ENCODE measurements around the gene KAZN. TPM values are rescaled to one million over a fixed set of nuclear protein-coding genes. Genes with fewer than 3 reads are reported as not detected.

KAZN gene
- total RNA-seq, 6 experiments from 2014 or later = 13.1 to 22.3 (median 20.7) TPM

DNA sequence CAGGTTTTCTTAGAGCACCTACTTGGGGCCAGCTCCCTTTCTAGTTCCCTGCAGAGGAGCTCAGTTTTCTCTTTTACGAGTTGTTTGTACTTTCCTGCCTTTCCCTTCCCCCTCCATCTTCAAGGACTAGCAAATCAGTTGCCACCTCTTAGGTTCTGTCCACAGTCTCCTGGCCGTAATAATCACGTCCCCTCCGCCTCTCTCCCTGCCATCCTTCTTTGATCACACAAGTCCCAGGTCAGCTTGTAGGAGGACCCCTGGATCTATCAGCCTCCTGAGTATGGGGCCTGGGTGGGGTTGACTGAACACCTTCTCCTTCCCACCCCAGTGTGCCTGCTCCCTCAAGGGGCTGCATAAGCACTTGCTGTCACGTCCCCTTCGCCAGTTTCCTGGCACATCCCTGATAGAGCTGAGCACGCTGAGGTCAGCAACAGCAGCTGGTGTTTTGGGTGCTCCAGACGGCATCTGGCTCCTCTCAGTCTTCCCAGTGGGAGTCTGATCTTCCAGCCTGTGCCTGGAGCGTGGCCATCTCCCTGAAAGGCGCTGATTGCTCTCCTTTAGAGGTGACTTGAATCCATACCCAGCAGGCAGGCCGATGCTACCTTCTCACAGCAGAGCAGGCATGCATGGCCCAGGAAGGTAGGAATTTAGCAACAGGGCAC, 338.9 kb downstream of the KAZN start:
- Mint-ChIP-seq H3K27ac (no peak overlapping the region), H3K9me3 (no peaks in the 10 kb centered on the region)
- DNase-seq = no peak

DNA sequence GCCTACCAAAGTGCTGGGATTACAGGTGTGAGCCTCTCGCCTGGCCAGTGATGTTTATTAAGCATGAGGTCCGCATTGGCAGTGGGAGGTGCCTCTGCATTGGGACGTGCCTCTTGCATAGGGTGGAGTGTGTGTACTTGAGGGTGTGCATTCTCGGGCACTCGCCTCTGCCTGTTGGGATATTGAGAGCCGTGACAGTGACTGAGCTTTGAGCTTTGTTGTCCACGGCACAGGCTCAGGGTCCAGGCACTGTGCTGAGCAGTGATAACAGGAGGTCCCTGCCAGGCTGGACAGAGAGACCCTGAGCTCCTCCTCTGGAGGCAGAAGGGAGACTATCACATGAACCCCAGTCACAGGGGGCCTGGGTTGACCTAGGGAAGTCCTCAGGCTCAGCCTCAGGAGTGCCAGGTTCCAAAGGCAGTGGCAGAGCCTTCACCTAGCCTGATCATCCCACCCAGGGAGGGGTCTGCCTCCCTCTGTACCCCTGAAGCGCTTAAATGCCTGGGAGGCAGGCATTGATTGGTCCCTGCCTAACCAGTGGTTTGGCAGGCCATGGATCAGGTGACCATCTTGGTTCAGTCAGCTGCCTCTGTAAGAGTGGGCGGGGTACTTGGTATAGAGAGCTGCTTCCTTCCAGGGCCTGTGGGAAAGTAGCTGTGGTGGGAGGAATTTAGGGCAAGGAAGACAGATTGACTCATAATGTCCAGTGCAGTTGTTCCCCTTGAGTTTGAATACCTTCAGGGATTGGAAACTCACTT, 341.2 kb downstream of the KAZN start:
- Mint-ChIP-seq H3K9me3 (no peaks in the 10 kb centered on the region), H3K4me3 (no peak overlapping the region), H3K27me3 (ENCODE audit: insufficient read depth) (peaks cover 4% of the 10 kb centered on the region; the same call in 1 of the 2 replicates), H3K36me3 (ENCODE audit: low read depth) (no peaks in the 10 kb centered on the region), H3K4me1 (ENCODE audit: low read depth) (peaks cover 62% of the 10 kb centered on the region), H3K27ac (peak overlapping the region; percentile 77)
- TF ChIP-seq, protein P1, sequence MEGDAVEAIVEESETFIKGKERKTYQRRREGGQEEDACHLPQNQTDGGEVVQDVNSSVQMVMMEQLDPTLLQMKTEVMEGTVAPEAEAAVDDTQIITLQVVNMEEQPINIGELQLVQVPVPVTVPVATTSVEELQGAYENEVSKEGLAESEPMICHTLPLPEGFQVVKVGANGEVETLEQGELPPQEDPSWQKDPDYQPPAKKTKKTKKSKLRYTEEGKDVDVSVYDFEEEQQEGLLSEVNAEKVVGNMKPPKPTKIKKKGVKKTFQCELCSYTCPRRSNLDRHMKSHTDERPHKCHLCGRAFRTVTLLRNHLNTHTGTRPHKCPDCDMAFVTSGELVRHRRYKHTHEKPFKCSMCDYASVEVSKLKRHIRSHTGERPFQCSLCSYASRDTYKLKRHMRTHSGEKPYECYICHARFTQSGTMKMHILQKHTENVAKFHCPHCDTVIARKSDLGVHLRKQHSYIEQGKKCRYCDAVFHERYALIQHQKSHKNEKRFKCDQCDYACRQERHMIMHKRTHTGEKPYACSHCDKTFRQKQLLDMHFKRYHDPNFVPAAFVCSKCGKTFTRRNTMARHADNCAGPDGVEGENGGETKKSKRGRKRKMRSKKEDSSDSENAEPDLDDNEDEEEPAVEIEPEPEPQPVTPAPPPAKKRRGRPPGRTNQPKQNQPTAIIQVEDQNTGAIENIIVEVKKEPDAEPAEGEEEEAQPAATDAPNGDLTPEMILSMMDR (IDR thresholded peaks at IDR 0.05) = no peak
- DNase-seq = peak; percentile 76

More for the DNA sequence above, 338.9 kb downstream of the KAZN start:
- Mint-ChIP-seq H3K4me1 (ENCODE audit: low read depth) (peaks cover 39% of the 10 kb centered on the region), H3K4me3 (no peak overlapping the region), H3K36me3 (ENCODE audit: low read depth) (no peaks in the 10 kb centered on the region), H3K27me3 (ENCODE audit: insufficient read depth) (peaks cover 4% of the 10 kb centered on the region; the same call in 1 of the 2 replicates)
- TF ChIP-seq, protein P1 (IDR thresholded peaks at IDR 0.05) = no peak

DNA sequence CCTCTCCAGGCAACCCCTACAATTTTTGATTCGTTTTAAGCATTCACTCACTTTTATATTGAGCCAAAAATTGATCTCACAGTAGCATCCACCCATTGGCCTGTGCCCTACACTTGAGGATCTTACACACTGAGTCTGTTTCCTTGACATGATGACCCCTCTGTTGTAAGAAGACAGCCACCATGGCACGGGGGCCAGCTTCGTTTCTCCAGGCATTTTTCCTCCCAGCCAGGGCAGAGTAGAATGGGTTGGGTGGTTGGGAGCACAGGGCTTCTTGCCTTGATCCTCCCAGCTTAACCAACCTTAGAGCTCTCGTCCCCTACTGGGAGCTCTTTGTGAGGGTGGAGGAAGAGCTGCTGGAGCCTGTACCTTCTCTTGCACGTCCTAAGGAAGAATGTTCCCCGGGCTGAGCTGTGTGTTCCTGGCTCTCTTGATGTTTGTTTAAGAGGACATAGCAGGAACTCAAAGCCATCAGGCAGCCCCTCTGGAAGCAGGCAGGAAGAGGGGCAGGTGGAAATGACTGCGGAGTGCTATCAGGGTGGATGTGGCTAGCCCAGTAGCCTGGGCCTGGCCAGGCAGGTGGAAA, 341.9 kb downstream of the KAZN start:
- Mint-ChIP-seq H3K27ac (peak overlapping the region; percentile 77), H3K4me3 (no peak overlapping the region), H3K36me3 (ENCODE audit: low read depth) (no peaks in the 10 kb centered on the region), H3K4me1 (ENCODE audit: low read depth) (peaks cover 67% of the 10 kb centered on the region), H3K27me3 (ENCODE audit: insufficient read depth) (peaks cover 4% of the 10 kb centered on the region; the same call in 1 of the 2 replicates), H3K9me3 (no peaks in the 10 kb centered on the region)
- TF ChIP-seq, protein P1 (IDR thresholded peaks at IDR 0.05) = no peak
- DNase-seq = no peak

DNA sequence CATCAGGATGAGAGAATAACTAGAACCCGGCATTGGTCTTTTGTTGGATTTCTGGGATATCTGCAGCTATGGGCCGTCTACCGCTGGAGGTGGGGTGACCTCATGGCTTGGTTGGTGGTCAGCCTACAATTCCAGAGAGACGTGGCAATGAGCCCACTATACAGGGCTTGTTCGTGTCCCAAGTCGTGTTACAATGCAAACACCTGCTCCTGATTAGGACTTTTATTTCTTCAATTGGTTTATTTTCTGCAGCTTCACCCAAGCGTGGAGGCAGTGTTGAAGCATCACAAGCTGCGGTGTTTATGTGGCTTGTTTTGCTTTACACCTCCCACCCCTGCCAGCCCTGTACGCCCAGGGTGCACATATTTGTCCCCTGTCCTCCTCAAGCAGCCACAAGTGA, 343.4 kb downstream of the KAZN start:
- H3K4me1 Mint-ChIP-seq (ENCODE audit: low read depth) = peaks cover 79% of the 10 kb centered on the region
- TF ChIP-seq, protein P1 (IDR thresholded peaks at IDR 0.05) = no peak
- peak overlapping the region; percentile 51; the same call in 1 of the 2 replicates for H3K27ac Mint-ChIP-seq
- H3K4me3 Mint-ChIP-seq = no peak overlapping the region
- H3K27me3 Mint-ChIP-seq (ENCODE audit: insufficient read depth) = peaks cover 2% of the 10 kb centered on the region; the same call in 1 of the 2 replicates
- no peaks in the 10 kb centered on the region for H3K9me3 Mint-ChIP-seq
- DNase-seq = no peak
- no peaks in the 10 kb centered on the region; the same call in 1 of the 2 replicates for H3K36me3 Mint-ChIP-seq (ENCODE audit: low read depth)

DNA sequence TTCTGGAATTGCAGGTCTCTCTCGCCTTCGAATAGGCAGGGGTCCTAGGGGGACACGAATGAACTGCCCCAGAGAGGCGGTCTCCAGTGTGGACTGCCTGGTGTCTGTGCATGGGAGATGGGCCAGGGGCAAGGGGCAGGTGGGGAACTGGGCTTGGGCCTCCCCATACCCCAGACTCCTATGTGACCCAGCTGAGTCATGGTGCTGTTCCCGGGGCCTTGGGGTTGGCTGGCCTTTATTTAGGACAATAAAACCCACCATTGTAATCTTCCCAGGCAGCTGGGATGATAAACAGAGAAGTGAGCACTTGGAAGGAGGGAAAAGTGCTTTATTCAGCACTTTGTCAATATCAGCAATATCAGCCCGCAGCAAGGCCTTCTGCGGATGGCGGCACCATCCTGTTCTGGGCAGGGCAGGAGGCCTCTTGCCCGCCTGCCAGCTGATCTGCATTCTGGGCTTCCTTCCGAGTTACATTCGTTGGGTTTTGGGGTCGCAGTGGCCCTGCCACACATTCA, 346.0 kb downstream of the KAZN start:
- DNase-seq = no peak
- TF ChIP-seq, protein P1 (IDR thresholded peaks at IDR 0.05) = no peak
- H3K4me3 Mint-ChIP-seq = peak overlapping the region; percentile 20; the same call in 1 of the 2 replicates
- H3K36me3 Mint-ChIP-seq (ENCODE audit: low read depth) = no peaks in the 10 kb centered on the region; the same call in 1 of the 2 replicates
- H3K9me3 Mint-ChIP-seq = no peaks in the 10 kb centered on the region
- H3K27me3 Mint-ChIP-seq (ENCODE audit: insufficient read depth) = peaks cover 2% of the 10 kb centered on the region
- peak overlapping the region; percentile 80 for H3K27ac Mint-ChIP-seq
- H3K4me1 Mint-ChIP-seq (ENCODE audit: low read depth) = peaks cover 87% of the 10 kb centered on the region

All from HFFc6 (cell line).